HepG2 (cell line): ENCODE data around the gene SOX13. TPM values are rescaled to one million over a fixed set of nuclear protein-coding genes. Genes with fewer than 3 reads are reported as not detected.

Experiments used
- CENPX ChIP-seq: sonication (generic); formaldehyde crosslinking; IDR thresholded peaks from 2 replicates; pipeline ENCODE4 v1.9.0; 2021; ENCODE audit warnings: mild to moderate bottlenecking, missing genetic modification reagents, moderate library complexity
- DZIP1 ChIP-seq: sonication (generic); formaldehyde crosslinking; IDR thresholded peaks from 2 replicates; pipeline ENCODE4 v1.5.0; 2020; ENCODE audit warnings: mild to moderate bottlenecking, missing genetic modification reagents
- GATAD1 ChIP-seq: IDR thresholded peaks from 2 replicates; pipeline ENCODE4 v1.6.1; 2016; ENCODE audit warnings: missing genetic modification reagents, missing compliant biosample characterization
- JUNB ChIP-seq: sonication (generic); formaldehyde crosslinking; IDR thresholded peaks from 2 replicates; pipeline ENCODE4 v1.8.0; 2022; ENCODE audit warnings: missing genetic modification reagents, mild to moderate bottlenecking, borderline replicate concordance
- KAT7 ChIP-seq: IDR thresholded peaks from 2 replicates; pipeline ENCODE4 v1.6.1; 2018; ENCODE audit warnings: borderline replicate concordance, missing compliant biosample characterization
- KLF16 ChIP-seq, 2 experiments: sonication (generic) in 1 of 2; formaldehyde crosslinking in 1 of 2; IDR thresholded peaks; 2 replicates each; pipeline versions ENCODE4 v1.6.1 to v1.8.0; 2016 to 2023; ENCODE audit warnings: missing genetic modification reagents in 2 of 2, missing compliant biosample characterization in 1 of 2
- MBD4 ChIP-seq: IDR thresholded peaks from 2 replicates; pipeline ENCODE4 v1.6.1; 2012; ENCODE audit warnings: low read length, inconsistent platforms, borderline replicate concordance
- NCOA5 ChIP-seq: sonication (generic); formaldehyde crosslinking; IDR thresholded peaks from 2 replicates; pipeline ENCODE4 v1.4.0; 2020; ENCODE audit warnings: missing genetic modification reagents
- NCOR1 ChIP-seq: fragments of 200-600 bp; sonication (generic); IDR thresholded peaks from 2 replicates; pipeline ENCODE4 v1.7.0; 2017; ENCODE audit warnings: antibody characterized with exemption, low read length, borderline replicate concordance
- NFRKB ChIP-seq: fragments of 450-650 bp; IDR thresholded peaks from 2 replicates; pipeline ENCODE4 v1.6.1; 2017
- PHF8 ChIP-seq: sonication (generic); formaldehyde crosslinking; IDR thresholded peaks from 2 replicates; pipeline ENCODE4 v1.5.0; 2020; ENCODE audit warnings: missing genetic modification reagents
- POGZ ChIP-seq: sonication (generic); formaldehyde crosslinking; IDR thresholded peaks from 2 replicates; pipeline ENCODE4 v1.4.0; 2020; ENCODE audit warnings: mild to moderate bottlenecking, missing genetic modification reagents
- POLR2G ChIP-seq: fragments of 200-400 bp; formaldehyde crosslinking; IDR thresholded peaks from 2 replicates; pipeline ENCODE4 v1.6.1; 2018; ENCODE audit warnings: mild to moderate bottlenecking, low read depth, low read length, moderate library complexity
- RXRA ChIP-seq: sonication (generic); formaldehyde crosslinking; IDR thresholded peaks from 2 replicates; pipeline ENCODE4 v1.5.1; 2020; ENCODE audit warnings: missing genetic modification reagents
- SALL2 ChIP-seq: sonication (generic); formaldehyde crosslinking; IDR thresholded peaks from 2 replicates; pipeline ENCODE4 v1.8.1; 2023; ENCODE audit warnings: mild to moderate bottlenecking, missing genetic modification reagents, inconsistent platforms
- SNAPC2 ChIP-seq: sonication (generic); formaldehyde crosslinking; IDR thresholded peaks from 2 replicates; pipeline ENCODE4 v1.8.1; 2022; ENCODE audit warnings: mild to moderate bottlenecking, missing genetic modification reagents
- TOPORS ChIP-seq: sonication (generic); formaldehyde crosslinking; IDR thresholded peaks from 2 replicates; pipeline ENCODE4 v1.8.0; 2023; ENCODE audit warnings: mild to moderate bottlenecking, missing genetic modification reagents
- TSC22D2 ChIP-seq: sonication (generic); formaldehyde crosslinking; IDR thresholded peaks from 2 replicates; pipeline ENCODE4 v1.5.1; 2020; ENCODE audit warnings: missing genetic modification reagents, mild to moderate bottlenecking, borderline replicate concordance
- YEATS2 ChIP-seq: sonication (generic); formaldehyde crosslinking; IDR thresholded peaks from 2 replicates; pipeline ENCODE4 v1.4.0; 2020; ENCODE audit warnings: missing genetic modification reagents, borderline replicate concordance
- ZFYVE20 ChIP-seq: sonication (generic); formaldehyde crosslinking; IDR thresholded peaks from 2 replicates; pipeline ENCODE4 v1.8.0; 2023; ENCODE audit warnings: low read depth, mild to moderate bottlenecking, moderate library complexity, missing genetic modification reagents, borderline replicate concordance
- ZNF205 ChIP-seq: IDR thresholded peaks from 2 replicates; pipeline ENCODE4 v1.6.1; 2018; ENCODE audit warnings: missing biosample characterization, missing genetic modification reagents
- ZNF550 ChIP-seq: sonication (generic); formaldehyde crosslinking; IDR thresholded peaks from 2 replicates; pipeline ENCODE4 v1.4.0; 2020; ENCODE audit warnings: mild to moderate bottlenecking, missing genetic modification reagents, borderline replicate concordance
- ZNF687 ChIP-seq: sonication (generic); formaldehyde crosslinking; IDR thresholded peaks from 2 replicates; pipeline ENCODE4 v1.5.1; 2020; ENCODE audit warnings: mild to moderate bottlenecking, missing genetic modification reagents, moderate library complexity
- ZNF709 ChIP-seq: sonication (generic); formaldehyde crosslinking; IDR thresholded peaks from 2 replicates; pipeline ENCODE4 v1.5.0; 2020; ENCODE audit warnings: mild to moderate bottlenecking, missing genetic modification reagents
- polyA plus RNA-seq, 8 experiments: library from polyadenylated mRNA; depleted of rRNA in 3 of 8; stranded (reverse) in 7 of 8; unstranded in 1 of 8; fragments of >200 nt; fragmentation: Illumina TruSeq in 4 of 8; extraction: Trizol in 4 of 8; gene quantifications; 2 replicates each; pipeline versions ENCODE4 v1.2.1 to v1.2.3, GENCODE V29; 2011 to 2016; ENCODE audit warnings: low read depth in 4 of 8, missing spikeins in 1 of 8, mixed read lengths in 1 of 8; ENCODE audit not compliant: insufficient read depth in 1 of 8
- total RNA-seq, 5 experiments: library from RNA; depleted of rRNA; stranded (reverse); fragments of >200 nt; fragmentation: Illumina TruSeq; extraction: Trizol; gene quantifications; 2 replicates each; pipeline ENCODE4 v1.2.3, GENCODE V29; 2016; ENCODE audit warnings: low read depth in 1 of 5
- TF ChIP-seq, protein P1 (sequence below): sonication (generic); formaldehyde crosslinking; IDR thresholded peaks from 2 replicates; pipeline ENCODE4 v1.4.0; 2020; ENCODE audit warnings: missing genetic modification reagents, borderline replicate concordance

The SOX13 gene
- total and polyA plus RNA-seq, 2 of the 13 experiments (the other 11 are each of a cell fraction or from before 2014, with no cell fraction given), result 13.3 to 15.8 TPM

DNA sequence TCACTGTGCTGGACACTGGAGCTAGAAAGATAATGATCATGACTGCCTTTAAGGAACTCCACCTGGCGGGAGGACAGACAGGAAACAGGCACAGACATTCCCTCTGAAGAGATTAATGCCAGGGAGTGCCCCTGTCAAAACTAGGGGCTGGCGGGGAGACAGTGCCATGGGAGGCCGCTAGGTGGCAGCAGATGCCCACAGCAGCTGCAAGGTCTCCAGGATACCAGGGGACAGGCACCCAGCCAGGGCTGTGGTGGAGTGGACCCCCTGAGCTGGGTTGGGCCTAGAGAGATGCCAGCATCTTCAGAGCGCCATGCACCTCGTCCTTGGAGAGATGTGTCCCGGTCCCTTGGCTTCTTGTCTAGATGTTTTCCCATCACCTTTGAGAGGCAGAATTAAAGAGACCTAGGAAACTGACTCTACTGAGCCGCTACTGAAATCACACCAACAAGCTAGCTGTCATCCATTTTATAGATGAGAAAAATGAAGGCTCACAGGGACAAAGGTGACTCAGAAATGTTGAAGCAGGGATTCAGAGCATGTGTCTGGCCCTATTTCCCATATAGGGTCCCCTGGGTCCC is 89.7 kb downstream of the SOX13 start (continued):
- TF ChIP-seq DZIP1 (CRISPR knock-in tag) (no peak), ZNF709 (no peak), SNAPC2 (CRISPR knock-in tag) (no peak), JUNB (CRISPR knock-in tag) (no peak), YEATS2 (no peak), NCOR1 (no peak), POLR2G (no peak), ZNF550 (CRISPR knock-in tag) (no peak; the same call in 1 of the 2 replicates), RXRA (CRISPR knock-in tag) (no peak), MBD4 (no peak), NFRKB (no peak), POGZ (CRISPR knock-in tag) (no peak), KAT7 (CRISPR knock-in tag) (no peak), GATAD1 (peak; percentile 36; the same call in 1 of the 2 replicates), ZNF687 (CRISPR knock-in tag) (peak; percentile 47), TOPORS (no peak), SALL2 (CRISPR knock-in tag) (0 out of 2 replicates have a peak, but pooled peaks have one; percentile 33), KLF16 (CRISPR knock-in tag; IDR thresholded peaks at IDR 0.05) (no peak), PHF8 (CRISPR knock-in tag) (no peak), ZFYVE20 (no peak), CENPX (CRISPR knock-in tag) (no peak), ZNF205 (0 out of 2 replicates have a peak, but pooled peaks have one; percentile 39), NCOA5 (CRISPR knock-in tag) (no peak), TSC22D2 (CRISPR knock-in tag) (no peak)
- TF ChIP-seq, protein P1, sequence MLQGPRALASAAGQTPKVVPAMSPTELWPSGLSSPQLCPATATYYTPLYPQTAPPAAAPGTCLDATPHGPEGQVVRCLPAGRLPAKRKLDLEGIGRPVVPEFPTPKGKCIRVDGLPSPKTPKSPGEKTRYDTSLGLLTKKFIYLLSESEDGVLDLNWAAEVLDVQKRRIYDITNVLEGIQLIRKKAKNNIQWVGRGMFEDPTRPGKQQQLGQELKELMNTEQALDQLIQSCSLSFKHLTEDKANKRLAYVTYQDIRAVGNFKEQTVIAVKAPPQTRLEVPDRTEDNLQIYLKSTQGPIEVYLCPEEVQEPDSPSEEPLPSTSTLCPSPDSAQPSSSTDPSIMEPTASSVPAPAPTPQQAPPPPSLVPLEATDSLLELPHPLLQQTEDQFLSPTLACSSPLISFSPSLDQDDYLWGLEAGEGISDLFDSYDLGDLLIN (CRISPR knock-in tag), result no peak
